ENCODE measurements around the gene TFAP2B.

DNA sequence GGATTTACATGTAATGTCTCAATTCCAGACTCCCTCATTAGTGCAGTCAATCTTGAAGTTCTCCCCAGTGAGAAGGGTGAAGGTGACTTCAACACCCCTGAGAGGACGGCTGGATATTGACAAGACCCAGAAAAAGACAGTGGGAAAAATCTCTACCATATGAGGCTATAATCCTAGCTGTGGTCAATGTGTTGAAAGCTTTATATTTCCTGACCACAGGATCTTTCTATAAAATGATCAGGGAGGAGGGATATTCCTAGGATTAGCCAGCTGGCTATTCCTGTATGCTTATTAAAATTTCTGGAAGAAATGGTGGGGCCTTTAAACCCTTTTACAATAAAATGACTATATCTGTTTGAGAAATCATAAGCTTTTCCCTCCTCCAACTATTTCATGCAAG lies 43.0 kb downstream of the TFAP2B start:
- TF ChIP-seq POLR2A (IDR thresholded peaks at IDR 0.05; ENCODE audit: low read length) (no peak), GATA1 (IDR thresholded peaks at IDR 0.05; ENCODE audit: low read depth, low read length) (no peak)

Data from erythroblast (primary cell).